SK-N-SH (cell line): ENCODE measurements around the gene MAMSTR. TPM values are rescaled to one million over a fixed set of nuclear protein-coding genes. Genes with fewer than 3 reads are reported as not detected.

Source experiments
- CTCF ChIA-PET: fragments of 300-600, 350-600 bp; formaldehyde crosslinking; extraction: SDS; loops from one replicate; lab custom pipeline; 2021; lab: Yijun Ruan, JAX
- POLR2A ChIA-PET: fragments of 350-600 bp; sonication (Branson Sonifier 250); formaldehyde crosslinking; extraction: SDS; loops from one replicate; lab custom pipeline; 2020; ENCODE audit warnings: antibody characterized with exemption, inconsistent platforms; lab: Yijun Ruan, JAX
- DNase-seq: peaks from one replicate; pipeline ENCODE4 v3.0.0; 2012
- H2AFZ ChIP-seq: fragments of 200-600 bp; sonication (generic); 2 replicates; pipeline ENCODE4 v1.8.1; 2016; ENCODE audit warnings: antibody characterized with exemption, mild to moderate bottlenecking, low read depth
- H3F3A ChIP-seq: fragments of 200-600 bp; sonication (generic); replicated peaks from 2 replicates; pipeline ENCODE3; 2016; ENCODE audit warnings: antibody characterized with exemption, mild to moderate bottlenecking; ENCODE audit not compliant: insufficient read depth
- H3K27ac ChIP-seq, 2 experiments: fragments of 200-500 bp in 1 of 2; fragments of 200-600 bp in 1 of 2; sonication (Bioruptor generic) in 1 of 2; sonication (generic), shearing (Covaris generic) in 1 of 2; 2 replicates each; pipeline versions ENCODE4 v1.5.1 to v1.6.1; 2014 to 2016; ENCODE audit warnings: low read depth in 2 of 2, inconsistent platforms in 1 of 2, low read length in 1 of 2, mild to moderate bottlenecking in 1 of 2, mixed read lengths in 1 of 2
- H3K27me3 ChIP-seq: fragments of 200-600 bp; sonication (generic), shearing (Covaris generic); 2 replicates; pipeline ENCODE4 v1.6.1; 2016; ENCODE audit warnings: mixed run types; ENCODE audit not compliant: insufficient read depth
- H3K36me3 ChIP-seq, 2 experiments: fragments of 200-500 bp in 1 of 2; fragments of 200-600 bp in 1 of 2; sonication (Bioruptor generic) in 1 of 2; sonication (generic) in 1 of 2; replicated peaks in 1 of 2; 2 replicates each; pipeline versions ENCODE3 to v1.5.1; 2014 to 2016; ENCODE audit warnings: low read length in 1 of 2, mild to moderate bottlenecking in 1 of 2; ENCODE audit not compliant: insufficient read depth in 2 of 2, control insufficient read depth in 1 of 2
- H3K4me1 ChIP-seq, 2 experiments: fragments of 200-500 bp in 1 of 2; fragments of 200-600 bp in 1 of 2; sonication (Bioruptor generic) in 1 of 2; sonication (generic), shearing (Covaris generic) in 1 of 2; 2 replicates each; pipeline versions ENCODE4 v1.5.1 to v1.6.1; 2014 to 2016; ENCODE audit warnings: low read depth in 1 of 2, low read length in 1 of 2, mixed run types in 1 of 2; ENCODE audit not compliant: insufficient read depth in 2 of 2, control insufficient read depth in 1 of 2
- H3K4me2 ChIP-seq: fragments of 200-600 bp; sonication (generic), shearing (Covaris generic); 2 replicates; pipeline ENCODE4 v1.6.1; 2017; ENCODE audit warnings: mixed run types
- H3K4me3 ChIP-seq, 2 experiments: fragments of 200-500 bp in 1 of 2; fragments of 200-600 bp in 1 of 2; sonication (Bioruptor generic) in 1 of 2; sonication (generic), shearing (Covaris generic) in 1 of 2; 2 replicates each; pipeline versions ENCODE4 v1.5.1 to v1.8.1; 2014 to 2016; ENCODE audit warnings: low read depth in 2 of 2, inconsistent platforms in 1 of 2, low read length in 1 of 2, mild to moderate bottlenecking in 1 of 2, mixed read lengths in 1 of 2, moderate library complexity in 1 of 2
- H3K79me2 ChIP-seq: fragments of 200-600 bp; sonication (generic); 2 replicates; pipeline ENCODE4 v1.8.1; 2017; ENCODE audit warnings: mild to moderate bottlenecking; ENCODE audit not compliant: insufficient read depth
- H3K9ac ChIP-seq: fragments of 200-600 bp; sonication (generic); 2 replicates; pipeline ENCODE4 v1.6.1; 2017; ENCODE audit warnings: mixed run types
- H3K9me2 ChIP-seq: fragments of 200-600 bp; sonication (generic); 2 replicates; pipeline ENCODE4 v1.6.1; 2017; ENCODE audit warnings: mixed run types
- H3K9me3 ChIP-seq: fragments of 200-600 bp; sonication (generic); 2 replicates; pipeline ENCODE4 v1.6.1; 2017; ENCODE audit warnings: mixed run types, mild to moderate bottlenecking, moderate library complexity
- H4K20me1 ChIP-seq: fragments of 200-600 bp; sonication (generic); 2 replicates; pipeline ENCODE4 v1.6.1; 2017; ENCODE audit warnings: mild to moderate bottlenecking, mixed run types; ENCODE audit not compliant: insufficient read depth
- CHD2 ChIP-seq: fragments of 150-350 bp; IDR thresholded peaks from 2 replicates; pipeline ENCODE4 v1.6.1; 2018; ENCODE audit warnings: low read length; ENCODE audit not compliant: partially characterized antibody
- CTCF ChIP-seq: fragments of 200-600 bp; sonication (generic); IDR thresholded peaks from 2 replicates; pipeline ENCODE4 v1.6.1; 2017; ENCODE audit warnings: antibody characterized with exemption, mild to moderate bottlenecking, moderate library complexity
- EP300 ChIP-seq, 2 experiments: IDR thresholded peaks; 2 replicates each; pipeline versions ENCODE4 v1.4.0 to v1.6.1; 2012; ENCODE audit warnings: borderline replicate concordance in 1 of 2, low read depth in 1 of 2, low read length in 1 of 2
- EZH2phosphoT487 ChIP-seq: fragments of 200-600 bp; sonication (generic); IDR thresholded peaks from 2 replicates; pipeline ENCODE4 v1.6.1; 2017; ENCODE audit warnings: low read depth, mixed run types, mild to moderate bottlenecking, antibody characterized with exemption, moderate library complexity, borderline replicate concordance
- GATA2 ChIP-seq: sonication (generic); formaldehyde crosslinking; IDR thresholded peaks from 2 replicates; pipeline ENCODE4 v1.5.0; 2020; ENCODE audit warnings: mild to moderate bottlenecking, missing genetic modification reagents
- IRF3 ChIP-seq: fragments of 150-350 bp; IDR thresholded peaks from 2 replicates; pipeline ENCODE4 v1.6.1; 2016; ENCODE audit warnings: mild to moderate bottlenecking, low read depth, low read length
- JUND ChIP-seq: IDR thresholded peaks from 2 replicates; pipeline ENCODE4 v1.4.0; 2012
- MXI1 ChIP-seq: IDR thresholded peaks from 2 replicates; pipeline ENCODE4 v1.6.1; 2012; ENCODE audit warnings: mild to moderate bottlenecking, low read depth, low read length, improper control_type of control experiment
- NFIC ChIP-seq: IDR thresholded peaks from 2 replicates; pipeline ENCODE4 v1.4.0; 2012; ENCODE audit warnings: borderline replicate concordance
- PBX3 ChIP-seq: IDR thresholded peaks from 2 replicates; pipeline ENCODE4; 2012
- POLR2AphosphoS5 ChIP-seq: IDR thresholded peaks from 2 replicates; pipeline ENCODE4 v1.6.1; 2012; ENCODE audit warnings: low read depth, low read length
- RAD21 ChIP-seq: IDR thresholded peaks from 2 replicates; pipeline ENCODE4 v1.6.1; 2012; ENCODE audit warnings: mild to moderate bottlenecking, low read length
- REST ChIP-seq: IDR thresholded peaks from 2 replicates; pipeline ENCODE4 v1.6.1; 2012; ENCODE audit warnings: mild to moderate bottlenecking, low read depth, low read length, moderate library complexity
- SIN3A ChIP-seq: IDR thresholded peaks from 2 replicates; pipeline ENCODE4 v1.6.1; 2012; ENCODE audit warnings: low read depth, mild to moderate bottlenecking, low read length, moderate library complexity, borderline replicate concordance
- SMC3 ChIP-seq: IDR thresholded peaks from 2 replicates; pipeline ENCODE4 v1.6.1; 2012; ENCODE audit warnings: low read depth, low read length, improper control_type of control experiment
- TAF1 ChIP-seq: IDR thresholded peaks from 2 replicates; pipeline ENCODE4 v1.6.1; 2012; ENCODE audit warnings: low read depth, mild to moderate bottlenecking, low read length, moderate library complexity, borderline replicate concordance
- TCF12 ChIP-seq: IDR thresholded peaks from 2 replicates; pipeline ENCODE4 v1.4.0; 2012
- ZBTB33 ChIP-seq: IDR thresholded peaks from 2 replicates; pipeline ENCODE4 v1.4.0; 2012; ENCODE audit warnings: low read depth, borderline replicate concordance
- WGBS: methylation state at CpG from one replicate; pipeline ENCODE4 v1.1.6; 2017; ENCODE audit warnings: low lambda C conversion rate; 5-methylcytosine and 5-hydroxymethylcytosine counted together
- polyA plus RNA-seq, 3 experiments: library from polyadenylated mRNA; depleted of rRNA; stranded (reverse); fragments of >200 nt; gene quantifications; 2 replicates each; pipeline ENCODE4 v1.2.3, GENCODE V29; 2012

Gene MAMSTR
- polyA plus RNA-seq, 1 of the 3 experiments (the other 2 are of a cell fraction), result 1.1 TPM

- WGBS, result 22% methylated on average over 24 of the region's 73 CpGs
- peaks cover 6% of the 10 kb centered on the region; the same call in 1 of the 2 replicates for H3K27me3 ChIP-seq
- TF ChIP-seq SMC3 (no peak), CHD2 (no peak), REST (no peak), IRF3 (no peak), TCF12 (no peak), ZBTB33 (no peak), POLR2AphosphoS5 (no peak), EP300 (IDR thresholded peaks at IDR 0.05; ENCODE audit: borderline replicate concordance in 1 of 2, low read depth in 1 of 2, low read length in 1 of 2) (no peak), EZH2phosphoT487 (no peak), RAD21 (no peak), PBX3 (no peak), GATA2 (CRISPR knock-in tag) (no peak), MXI1 (no peak), CTCF (no peak), TAF1 (no peak), JUND (no peak), SIN3A (no peak), NFIC (no peak)
- TF ChIP-seq, all 33 proteins: peak for 0
- Histone ChIP-seq H2AFZ (no peak within 1 kb of the TSS), H3K79me2 (no peaks in the 10 kb centered on the region), H3K4me2 (peak within 1 kb of the TSS; percentile 71), H3K36me3 (no peaks in the 10 kb centered on the region), H4K20me1 (no peaks in the 10 kb centered on the region), H3K9me3 (no peaks in the 10 kb centered on the region), H3K4me1 (peaks cover 0 to 7% of the 10 kb centered on the region in 2 experiments; a peak in 1 of 4 replicates), H3K4me3 (peak within 1 kb of the TSS; percentile 35 to 46; a peak in 3 of 4 replicates), H3K9me2 (no peaks in the 10 kb centered on the region), H3K27ac (no peak within 1 kb of the TSS), H3F3A (no peaks in the 10 kb centered on the region), H3K9ac (no peak within 1 kb of the TSS)
- DNase-seq, result peak; percentile 82
- CTCF ChIA-PET, result interaction anchor here (1.0 to 1.5 kb wide), 3 partner anchors 29 to 107 kb away, joined by 3 to 5 read pairs (median 3); partner anchors contain the start of gene CA11
- POLR2A ChIA-PET, result no interaction called here
Observed at GRCh38 chr19:48752496-48753365, 33.2 kb upstream of the MAMSTR start, which contains the start of gene FUT1. FUT1 (minus strand) TSS chr19:48752641; CDS start chr19:48751281, 1,360 bp downstream.
